ENCODE results near the gene EXD2.
"Not testable (repeated sequence)": the region's sequence is repeated elsewhere in the genome, so short reads cannot be mapped to it uniquely, and the experiment has no call there.

Gene EXD2, protein sequence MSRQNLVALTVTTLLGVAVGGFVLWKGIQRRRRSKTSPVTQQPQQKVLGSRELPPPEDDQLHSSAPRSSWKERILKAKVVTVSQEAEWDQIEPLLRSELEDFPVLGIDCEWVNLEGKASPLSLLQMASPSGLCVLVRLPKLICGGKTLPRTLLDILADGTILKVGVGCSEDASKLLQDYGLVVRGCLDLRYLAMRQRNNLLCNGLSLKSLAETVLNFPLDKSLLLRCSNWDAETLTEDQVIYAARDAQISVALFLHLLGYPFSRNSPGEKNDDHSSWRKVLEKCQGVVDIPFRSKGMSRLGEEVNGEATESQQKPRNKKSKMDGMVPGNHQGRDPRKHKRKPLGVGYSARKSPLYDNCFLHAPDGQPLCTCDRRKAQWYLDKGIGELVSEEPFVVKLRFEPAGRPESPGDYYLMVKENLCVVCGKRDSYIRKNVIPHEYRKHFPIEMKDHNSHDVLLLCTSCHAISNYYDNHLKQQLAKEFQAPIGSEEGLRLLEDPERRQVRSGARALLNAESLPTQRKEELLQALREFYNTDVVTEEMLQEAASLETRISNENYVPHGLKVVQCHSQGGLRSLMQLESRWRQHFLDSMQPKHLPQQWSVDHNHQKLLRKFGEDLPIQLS

DNA sequence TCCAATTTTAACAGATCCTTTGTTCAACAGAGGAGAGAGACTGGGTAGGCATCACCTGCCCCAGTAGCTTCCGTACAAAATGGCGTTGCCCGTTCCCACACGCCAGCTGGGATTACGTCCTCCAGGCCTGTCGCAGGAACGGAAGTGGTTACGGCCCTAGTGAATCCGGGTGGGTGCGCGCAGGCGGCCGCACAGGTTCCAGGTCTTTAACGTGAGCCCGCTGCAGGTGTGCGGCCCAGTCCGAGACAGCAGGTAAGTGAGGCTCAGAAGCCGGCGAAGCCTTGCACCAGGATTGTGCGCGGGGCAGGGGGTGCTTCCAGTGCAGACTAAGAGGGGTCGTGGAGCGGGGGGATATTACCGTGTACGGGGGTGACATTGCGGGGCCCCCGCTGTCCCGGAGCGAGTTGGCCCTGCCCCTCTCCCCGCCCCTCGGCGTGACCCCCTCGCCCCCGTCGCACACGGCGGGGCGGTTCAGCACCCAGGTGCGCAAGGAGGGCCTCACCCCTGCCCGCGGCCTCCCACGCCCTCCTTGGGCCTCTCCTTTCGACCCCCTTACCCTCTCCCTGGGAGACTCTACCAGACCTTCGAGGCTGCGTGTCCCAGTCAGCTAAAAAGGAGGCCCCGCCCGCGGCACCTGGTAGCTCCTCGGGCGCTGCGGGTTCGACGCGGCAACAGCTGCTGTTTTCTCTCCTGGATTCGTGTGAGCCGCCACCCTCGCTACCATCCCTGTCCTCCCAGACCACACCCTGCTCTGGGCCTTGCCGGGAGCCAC lies at the start of gene EXD2:
EXD2 (plus strand) TSS at position 159 of the 772 bp plus-strand sequence. CDS start 17,973 bp downstream, outside the sequence.
- peak; percentile 88 for DNase-seq

DNA sequence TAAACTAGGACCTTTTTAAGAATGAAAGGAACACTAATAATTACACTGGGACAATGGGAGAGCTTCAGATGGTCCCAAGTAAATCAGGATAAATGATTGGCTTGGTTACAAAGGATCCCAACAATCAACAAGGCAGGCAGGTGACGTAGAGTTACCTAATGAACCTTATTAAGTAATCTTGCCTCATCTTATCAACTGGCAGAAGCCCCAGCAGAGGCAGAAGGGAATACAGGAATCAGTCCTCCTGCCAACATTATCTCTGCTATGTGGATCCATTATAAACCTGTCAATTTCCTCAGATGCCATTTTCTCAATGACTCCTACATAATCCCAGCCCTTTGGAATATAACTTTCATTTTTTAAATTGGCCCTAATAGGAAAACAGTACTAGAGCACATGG lies 49.7 kb upstream of the EXD2 start:
- DNase-seq = no peak

DNA sequence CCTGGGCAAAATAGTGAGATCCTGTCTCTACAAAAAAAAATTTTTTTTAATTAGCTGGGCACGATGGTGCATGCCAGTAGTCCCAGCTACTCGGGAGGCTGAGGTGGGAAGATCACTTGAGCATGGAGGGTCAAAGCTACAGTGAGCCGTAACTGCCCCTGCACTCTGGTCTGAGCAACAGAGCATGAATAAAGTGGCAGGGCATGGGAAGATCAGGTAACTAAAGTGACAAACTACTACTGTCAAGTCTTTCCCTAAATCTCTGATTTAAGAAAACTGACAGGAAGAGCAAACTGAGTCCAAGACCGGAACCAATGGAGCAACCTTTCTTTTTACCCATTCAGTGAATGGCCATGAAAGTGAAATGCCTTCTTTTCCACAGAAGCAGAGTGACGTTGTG lies 49.2 kb upstream of the EXD2 start:
- no peak for DNase-seq

DNA sequence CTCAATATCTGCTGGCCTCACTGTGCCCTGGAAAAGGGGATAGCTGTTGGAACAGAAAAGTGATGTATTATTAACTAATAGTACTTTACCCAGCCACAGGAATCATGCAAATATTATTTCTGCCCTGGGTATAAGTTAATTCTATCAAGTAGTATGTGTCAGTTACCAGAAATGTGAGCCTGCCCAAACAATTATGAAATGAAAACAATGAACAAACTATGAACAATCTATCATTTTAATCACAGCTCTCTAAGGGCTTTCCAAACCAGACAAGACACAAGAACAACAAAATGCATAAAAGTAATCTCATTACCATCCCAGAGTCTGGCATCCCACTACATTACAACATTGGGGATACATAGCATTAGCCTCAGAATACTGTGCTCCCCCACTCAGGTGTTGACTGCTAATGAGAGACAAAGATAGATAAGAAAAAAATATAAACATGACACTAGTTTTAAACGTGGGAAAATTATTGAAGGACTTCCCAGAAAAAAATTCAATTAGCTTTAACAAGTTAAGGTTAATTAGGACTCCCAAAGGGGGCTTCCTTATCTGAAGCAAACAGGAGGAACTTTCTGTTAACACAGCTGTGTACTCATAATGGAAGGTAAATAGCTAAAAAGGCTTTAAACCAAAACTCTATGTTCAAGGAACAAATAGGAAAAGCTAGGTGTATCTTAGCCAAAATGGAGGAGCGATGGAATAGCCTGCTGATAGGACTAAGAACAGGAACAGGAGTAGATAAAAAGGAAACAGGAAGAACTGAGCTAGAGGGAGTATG lies 41.6 kb upstream of the EXD2 start:
- no peak for DNase-seq

DNA sequence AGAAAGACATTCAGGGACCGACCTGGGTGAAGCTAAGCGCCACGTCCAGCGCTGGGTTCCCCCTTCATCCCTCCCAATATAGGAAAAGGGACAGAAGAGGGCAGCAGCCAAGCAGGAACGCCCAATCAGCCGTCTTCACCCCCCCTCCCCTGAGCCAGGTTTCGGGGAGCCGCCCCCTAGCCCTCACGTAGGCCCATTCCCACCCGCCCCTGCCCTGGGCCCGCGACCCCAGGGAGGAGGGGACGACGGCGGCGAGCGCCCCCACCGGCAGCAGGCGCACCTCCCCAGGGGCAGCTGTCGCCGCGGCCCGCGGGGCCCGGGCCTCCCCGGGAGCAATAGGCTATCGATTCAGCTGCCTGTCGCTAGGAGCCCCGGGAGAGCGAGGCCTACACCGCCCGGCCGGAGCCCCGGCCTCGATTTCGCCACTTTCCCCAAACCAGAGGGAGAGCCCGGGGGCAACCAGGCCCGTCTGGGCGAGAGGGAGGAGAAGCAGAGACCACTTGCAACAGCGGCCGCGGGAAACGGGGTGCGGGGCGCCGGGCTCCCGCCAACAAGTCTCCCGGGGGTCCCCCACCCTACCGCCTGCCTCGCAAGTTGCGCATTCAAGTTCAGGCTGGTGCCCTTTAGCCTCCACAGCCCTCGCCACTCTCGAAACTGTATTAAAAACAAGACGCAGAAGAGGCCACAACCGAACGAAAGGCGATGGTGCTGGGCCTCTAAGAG lies 39.7 kb upstream of the EXD2 start:
- peak; percentile 90 for DNase-seq

DNA sequence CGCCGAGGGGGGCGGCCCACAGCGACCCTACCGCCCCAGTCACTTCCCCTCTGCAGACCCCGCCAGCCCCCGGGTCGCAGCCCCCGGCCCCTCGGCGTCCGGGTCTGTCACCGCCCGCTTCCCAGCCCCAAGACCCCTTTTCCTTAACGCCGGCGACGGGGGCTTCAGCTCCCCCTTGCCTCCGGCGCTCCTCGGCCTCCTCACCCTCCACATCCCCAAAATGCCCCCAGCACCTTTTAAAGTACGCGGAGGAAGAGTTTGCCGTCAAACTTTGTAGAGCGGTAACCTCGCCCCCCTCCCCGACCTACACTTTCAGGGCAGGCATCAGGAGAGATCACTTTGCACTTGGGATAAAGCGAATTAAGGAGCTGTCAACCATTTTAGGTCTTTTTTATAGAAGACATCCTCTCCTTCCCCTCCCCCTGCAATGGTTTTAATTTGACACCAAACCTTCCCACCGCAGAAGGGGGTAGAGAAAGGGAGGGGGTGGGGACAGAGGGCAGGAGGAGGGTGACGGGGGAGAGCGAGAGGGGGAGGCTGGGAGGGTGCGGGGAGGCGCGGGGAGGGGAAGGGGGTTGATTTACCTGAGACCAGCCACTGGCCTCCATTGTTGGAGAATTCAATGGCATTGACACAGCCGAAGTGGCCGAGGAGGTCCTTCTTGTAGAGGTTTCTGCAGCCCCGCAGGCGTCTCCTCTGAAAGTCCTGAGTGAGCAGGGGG lies 39.0 kb upstream of the EXD2 start:
- peak; percentile 68 for DNase-seq

DNA sequence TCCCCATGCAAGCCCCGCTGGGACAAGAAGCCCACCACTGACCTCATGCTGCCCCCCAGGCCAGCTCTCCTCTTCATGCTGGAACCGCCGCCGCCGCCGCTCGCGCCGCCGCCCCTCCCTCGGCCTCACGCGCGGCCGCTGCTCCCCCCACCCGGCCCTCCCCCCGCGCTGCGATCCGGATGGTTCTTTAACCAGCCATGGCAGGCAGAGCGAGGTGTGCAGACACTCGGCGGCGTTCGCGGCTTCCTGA lies 38.5 kb upstream of the EXD2 start, which contains the start of gene DCAF5:
DCAF5 (minus strand) TSS at position 218 of the 250 bp plus-strand sequence; CDS start at position 77, 141 bp downstream.
- DNase-seq = no peak

DNA sequence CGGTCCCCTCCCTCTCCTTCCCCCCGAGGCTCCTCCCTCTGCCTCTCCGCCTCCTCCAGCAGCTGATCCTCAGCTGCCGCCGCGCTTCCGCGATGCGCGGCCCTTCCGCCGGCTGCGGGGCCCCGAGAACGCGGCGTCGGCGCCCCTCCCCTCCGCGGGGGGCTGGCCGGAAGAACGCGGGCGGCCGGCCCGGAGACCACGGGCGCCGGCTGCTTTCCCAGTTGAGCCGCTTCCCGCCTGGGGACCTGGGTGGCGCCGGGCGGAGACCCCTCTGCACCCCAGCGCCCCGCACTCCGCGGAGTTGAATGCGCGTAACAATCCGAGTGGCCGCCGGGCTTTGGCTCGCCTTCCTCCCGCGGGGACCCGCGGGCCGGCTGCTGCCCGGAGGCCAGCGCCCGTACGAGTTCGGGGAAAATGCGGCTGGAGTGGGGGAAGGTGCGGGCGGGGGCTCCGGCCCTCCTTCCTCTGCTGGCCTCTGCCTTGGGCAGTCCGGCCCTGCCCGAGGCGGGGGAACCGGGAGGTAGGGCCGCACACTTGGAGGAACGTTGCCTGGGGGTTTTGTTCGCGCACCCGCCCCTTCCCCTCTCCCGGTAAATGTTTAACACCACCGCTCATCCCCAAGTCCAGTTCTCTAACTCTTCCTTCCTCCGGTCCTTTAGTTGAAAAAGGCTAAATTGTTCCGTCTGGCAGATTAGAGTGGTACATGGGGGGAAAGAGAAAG lies 38.0 kb upstream of the EXD2 start:
- DNase-seq = peak; percentile 92

DNA sequence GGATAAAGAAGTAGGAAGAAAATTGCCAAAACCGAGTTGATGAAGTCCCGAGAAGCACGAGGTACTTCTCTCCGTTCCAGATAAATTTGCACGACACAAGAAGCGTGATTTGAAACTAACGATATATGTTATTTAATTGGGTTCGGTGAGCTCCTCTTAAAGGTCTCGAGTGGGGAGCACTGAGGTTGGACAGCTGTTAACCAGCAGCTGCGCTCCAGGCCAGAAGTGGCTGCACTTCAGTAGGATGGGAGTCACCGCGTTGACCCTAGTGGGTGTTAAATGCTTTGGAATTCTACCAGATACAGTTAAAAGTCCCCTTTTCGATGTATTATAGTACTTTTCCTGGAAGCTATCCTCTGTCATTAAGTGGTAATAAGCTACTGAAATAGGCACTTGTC lies 37.4 kb upstream of the EXD2 start:
- peak; percentile 61 for DNase-seq

DNA sequence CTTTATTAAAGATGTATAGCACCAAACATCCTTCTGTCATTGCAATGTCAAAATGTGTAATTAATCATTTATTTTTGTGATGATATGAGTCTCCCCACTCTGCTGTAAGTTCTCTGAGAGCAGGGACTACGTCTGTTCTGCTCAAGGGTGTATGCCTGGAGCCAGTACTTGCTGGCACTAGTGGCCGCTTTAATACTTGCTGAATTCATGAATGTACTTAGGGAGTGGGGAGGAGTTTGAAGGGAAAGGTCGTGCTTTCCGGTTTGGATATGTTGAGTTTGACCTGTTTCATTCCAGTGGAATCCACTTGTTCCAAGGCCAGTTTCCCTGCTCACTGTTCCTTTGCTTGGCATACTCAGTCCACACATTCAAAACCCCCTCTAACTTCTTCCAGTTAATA lies 36.5 kb upstream of the EXD2 start:
- DNase-seq = no peak

DNA sequence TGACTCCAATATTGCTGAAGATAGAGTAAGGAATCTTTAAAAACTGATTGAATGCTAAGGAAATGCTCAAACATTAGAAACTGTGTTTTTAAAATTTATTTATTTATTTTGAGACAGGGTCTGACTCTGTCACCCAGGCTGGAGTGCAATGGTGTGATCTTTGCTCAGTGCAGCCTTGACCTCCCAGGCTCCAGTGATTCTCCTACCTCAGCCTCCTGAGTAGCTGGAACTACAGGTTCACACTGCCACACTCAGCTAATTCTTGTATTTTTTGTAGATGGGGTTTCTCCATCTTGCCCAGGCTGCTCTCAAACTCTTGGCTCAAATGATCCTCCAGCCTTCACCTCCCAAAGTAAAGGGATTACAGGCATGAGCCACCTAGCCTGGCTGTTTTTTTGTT lies 35.1 kb upstream of the EXD2 start:
- DNase-seq = no peak

DNA sequence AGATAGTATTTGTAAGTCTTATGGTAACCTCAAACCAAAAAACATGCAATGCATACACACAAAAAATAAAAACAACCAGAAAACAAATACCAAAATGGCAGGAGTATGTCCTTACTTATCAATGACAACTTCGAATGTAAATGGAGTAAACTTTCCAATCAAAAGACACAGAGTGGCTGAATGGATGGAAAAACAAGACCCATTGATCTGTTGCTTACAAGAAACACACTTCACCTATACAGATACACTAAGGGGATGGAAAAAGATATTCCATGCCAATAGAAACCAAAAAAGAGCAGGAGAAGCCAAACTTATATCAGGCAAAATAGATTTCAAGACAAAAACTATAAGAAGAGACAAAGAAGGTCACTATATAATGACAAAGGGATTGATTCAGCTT lies 29.7 kb upstream of the EXD2 start:
- no peak for DNase-seq

DNA sequence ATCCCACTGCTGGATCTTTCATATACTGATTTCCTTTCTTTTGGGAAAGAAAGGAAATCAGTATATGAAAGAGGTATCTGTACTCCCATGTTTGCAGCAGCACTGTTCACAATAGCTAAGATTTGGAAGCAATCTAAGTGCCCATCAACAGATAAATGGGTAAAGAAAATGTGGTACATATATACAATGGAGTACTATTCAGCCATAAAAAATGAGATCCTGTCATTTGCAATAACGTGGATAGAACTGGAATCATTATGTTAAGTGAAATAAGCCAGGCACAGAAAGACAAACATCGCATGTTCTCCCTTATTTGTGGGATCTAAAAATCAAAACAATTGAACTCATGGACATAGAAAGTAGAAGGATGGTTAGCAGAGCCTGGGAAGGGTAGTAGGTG lies 25.5 kb upstream of the EXD2 start:
- not testable (repeated sequence) for DNase-seq

DNA sequence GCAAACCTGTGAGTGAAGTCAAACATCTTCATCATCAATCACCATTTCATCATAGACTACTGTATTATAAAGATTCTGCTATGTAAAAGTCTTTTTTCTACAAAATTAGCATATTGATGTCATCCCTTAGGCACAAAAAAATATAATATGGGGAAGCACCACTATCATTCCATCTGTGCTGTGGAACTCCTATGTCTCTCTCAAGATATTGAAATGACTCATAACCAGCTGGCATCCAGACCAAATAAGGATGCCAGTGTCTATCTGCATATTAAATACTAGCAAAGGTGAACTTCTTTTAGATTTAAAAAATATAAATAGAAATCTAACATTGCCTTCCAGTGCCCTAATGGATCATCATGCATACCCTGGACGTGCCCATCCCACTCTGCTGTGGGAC lies 20.5 kb upstream of the EXD2 start:
- DNase-seq = no peak

DNA sequence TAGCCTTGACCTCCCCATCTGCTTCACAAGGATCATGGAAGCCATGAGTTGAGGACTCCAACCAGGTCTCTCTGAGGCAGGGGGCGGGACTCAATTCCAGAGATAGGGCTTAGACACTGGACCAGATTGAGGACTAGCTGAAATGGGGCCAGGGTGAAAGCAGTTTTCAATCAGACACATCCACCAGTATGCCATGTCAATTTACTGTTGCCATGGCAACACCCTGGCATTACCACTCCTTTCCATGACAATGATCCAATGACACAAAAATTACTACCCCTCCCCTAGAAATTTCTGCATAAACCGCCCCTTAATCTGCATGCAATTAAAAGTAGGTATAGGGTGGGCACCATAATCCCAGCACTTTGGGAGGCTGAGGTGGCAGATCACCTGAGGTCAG lies 19.7 kb upstream of the EXD2 start:
- DNase-seq = no peak

DNA sequence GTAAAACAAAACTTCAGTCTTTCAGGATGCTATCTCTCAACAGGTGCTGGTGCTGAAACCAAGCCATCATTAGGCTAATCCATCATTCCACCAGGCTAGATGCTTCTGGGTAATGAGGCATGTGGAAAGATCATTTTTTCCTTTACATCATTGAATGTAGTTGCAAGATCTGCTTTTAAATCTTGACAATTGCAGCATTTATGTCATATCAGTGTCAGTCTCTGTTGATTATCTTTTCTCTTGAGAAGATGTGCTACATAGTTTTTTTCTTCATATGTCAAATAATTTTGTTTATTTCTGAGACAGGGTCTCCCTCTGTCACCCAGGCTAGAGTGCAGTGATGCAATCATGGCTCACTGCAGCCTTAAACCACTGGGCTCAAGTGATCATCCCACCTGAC lies 16.2 kb upstream of the EXD2 start:
- no peak for DNase-seq

DNA sequence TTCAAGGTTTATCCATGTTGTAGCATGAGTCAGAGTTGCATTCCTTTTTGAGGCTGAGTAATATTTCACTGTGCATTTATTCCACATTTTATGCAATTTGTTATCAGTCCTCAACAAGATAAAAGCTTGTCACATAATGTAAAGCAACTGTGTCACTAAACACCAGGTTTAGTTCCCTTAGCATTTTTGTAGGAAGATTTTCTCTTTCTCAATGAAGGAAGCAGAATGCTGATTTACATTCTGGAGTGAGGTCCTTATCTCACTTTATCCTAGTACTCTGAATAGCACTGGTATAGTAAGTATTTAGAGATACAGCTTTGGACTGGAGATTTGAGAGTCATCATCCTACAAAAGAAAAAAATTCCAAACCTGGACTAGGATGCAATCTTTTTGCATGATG lies 9.8 kb upstream of the EXD2 start:
- no peak for DNase-seq

DNA sequence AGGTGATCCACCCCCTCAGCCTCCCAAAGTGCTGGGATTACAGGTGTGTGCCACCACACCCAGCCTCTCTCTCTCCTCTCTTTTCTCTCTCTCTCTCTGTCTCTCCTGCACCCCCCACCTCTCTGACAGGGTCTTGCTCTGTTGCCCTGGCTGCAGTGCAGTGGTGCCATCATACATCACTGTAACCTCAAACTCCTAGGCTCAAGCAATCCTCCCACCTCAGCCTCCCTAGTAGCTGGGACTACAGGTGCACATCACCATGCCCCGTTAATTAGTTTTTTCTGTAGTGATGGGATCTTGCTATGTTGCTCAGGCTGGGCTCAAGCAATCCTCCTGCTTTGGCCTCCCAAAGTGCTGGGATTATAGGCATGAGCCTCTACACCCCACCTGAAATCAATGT lies 8.7 kb upstream of the EXD2 start:
- DNase-seq = not testable (repeated sequence)

DNA sequence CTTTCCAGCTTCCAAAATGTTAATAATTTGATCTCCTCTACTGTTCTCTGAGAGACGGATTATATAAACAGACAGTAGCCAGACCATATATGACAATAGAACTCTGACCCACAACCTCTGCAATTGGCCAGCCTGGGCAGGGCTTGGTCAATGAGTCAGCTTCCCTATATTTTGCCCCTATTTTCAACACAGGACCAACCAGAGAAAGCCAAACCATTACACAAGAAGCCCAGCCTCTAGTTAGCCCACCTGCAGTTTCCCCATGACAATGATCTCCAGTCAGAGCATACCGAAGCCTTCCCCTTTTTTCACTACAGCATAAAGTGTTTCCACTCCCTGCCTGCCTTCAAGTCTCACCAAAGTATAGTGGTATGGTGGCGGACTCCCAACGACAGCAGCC lies 7.6 kb upstream of the EXD2 start:
- no peak for DNase-seq

DNA sequence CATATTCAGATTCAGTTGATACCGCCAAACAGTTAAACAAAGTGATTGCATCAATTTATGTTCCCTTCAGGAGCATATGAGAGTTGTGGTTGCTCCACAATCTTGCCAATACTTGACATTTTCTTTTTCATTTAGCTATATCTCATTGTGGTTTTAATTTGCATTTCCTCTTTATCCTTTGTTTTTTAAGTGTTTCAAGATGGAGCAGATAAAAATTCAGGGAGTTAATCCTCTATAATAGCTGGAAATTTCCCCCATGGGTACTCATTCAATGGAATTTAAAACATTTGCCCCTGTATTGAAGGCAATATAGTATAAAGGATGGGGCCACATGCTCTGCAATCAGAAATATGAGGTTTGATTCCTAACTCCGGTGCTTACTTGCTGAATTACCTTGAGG lies 1.1 kb upstream of the EXD2 start:
- DNase-seq = no peak

DNA sequence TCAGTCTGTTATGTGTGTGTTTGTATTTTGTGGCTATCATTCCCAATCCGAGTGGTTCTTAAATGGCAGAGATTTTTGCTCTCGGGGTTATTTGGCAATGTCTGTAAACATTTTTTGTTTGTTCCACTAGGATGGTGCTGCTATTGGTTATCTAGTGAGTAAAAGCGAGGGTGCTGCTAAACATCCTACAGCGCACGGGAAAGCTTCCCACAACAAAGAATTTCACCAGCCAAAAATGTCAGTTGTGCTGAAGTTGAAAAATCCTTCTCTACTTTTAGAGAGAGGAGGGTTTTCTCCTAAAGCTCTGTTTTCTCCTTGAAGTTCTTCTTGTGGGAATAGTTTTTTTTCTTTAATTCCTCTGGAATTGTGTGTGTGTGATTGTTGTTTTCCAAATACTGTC lies 2.4 kb downstream of the EXD2 start:
- no peak for DNase-seq

Data from activated CD8-positive, alpha-beta memory T cell treated with anti-CD3 and anti-CD28 coated beads for 24 hours (primary cell).